Transverse colon (tissue), 4 donors: ENCODE results near the gene GRIK4.

Experiments
- CTCF ChIP-seq, 5 experiments: fragments of 200-600 bp in 3 of 5; fragments of 450-650 bp in 2 of 5; sonication (generic) in 3 of 5; IDR thresholded peaks; 1 replicate in 2 of 5; 2 replicates in 3 of 5; pipeline ENCODE4 v1.5.1; 2016 to 2017; ENCODE audit warnings: antibody characterized with exemption in 5 of 5, inconsistent platforms in 3 of 5, mild to moderate bottlenecking in 2 of 5, moderate library complexity in 1 of 5
- EP300 ChIP-seq: sonication (generic); formaldehyde crosslinking; IDR thresholded peaks from one replicate; pipeline ENCODE4 v1.6.1; 2017; ENCODE audit warnings: antibody characterized with exemption, low read depth
- POLR2A ChIP-seq: fragments of 450-650 bp; IDR thresholded peaks from one replicate; pipeline ENCODE4 v1.6.1; 2016; ENCODE audit warnings: antibody characterized with exemption, mild to moderate bottlenecking, moderate library complexity
- POLR2AphosphoS5 ChIP-seq, 3 donors: sonication (generic); formaldehyde crosslinking; IDR thresholded peaks; one replicate each; pipeline ENCODE4 v1.6.1; 2016; ENCODE audit warnings: antibody characterized with exemption in 3 of 3

- TF ChIP-seq POLR2AphosphoS5 (IDR thresholded peaks at IDR 0.05) = no peak
- no peak for TF ChIP-seq POLR2A
- TF ChIP-seq CTCF (IDR thresholded peaks at IDR 0.05) = no peak
- no peak for TF ChIP-seq EP300
Observed at GRCh38 chr11:120703358-120704152, 192.0 kb downstream of the GRIK4 start.
